Ovary (tissue), 3 donors: ENCODE results near the gene USP25.

ENCODE experiments used
- POLR2A ChIP-seq: fragments of 450-650 bp; IDR thresholded peaks from one replicate; pipeline ENCODE4 v1.6.1; 2017; ENCODE audit warnings: antibody characterized with exemption, mild to moderate bottlenecking, moderate library complexity
- TF ChIP-seq, protein P1 (sequence below), 3 donors: fragments of 450-650 bp in 2 of 3; fragments of 200-600 bp in 1 of 3; IDR thresholded peaks; one replicate each; pipeline versions ENCODE4 v1.5.1 to v1.8.0; 2016 to 2022; ENCODE audit warnings: antibody characterized with exemption in 3 of 3, mild to moderate bottlenecking in 1 of 3
- donor health status: DM: no; HTN: no; CAD: no.

DNA sequence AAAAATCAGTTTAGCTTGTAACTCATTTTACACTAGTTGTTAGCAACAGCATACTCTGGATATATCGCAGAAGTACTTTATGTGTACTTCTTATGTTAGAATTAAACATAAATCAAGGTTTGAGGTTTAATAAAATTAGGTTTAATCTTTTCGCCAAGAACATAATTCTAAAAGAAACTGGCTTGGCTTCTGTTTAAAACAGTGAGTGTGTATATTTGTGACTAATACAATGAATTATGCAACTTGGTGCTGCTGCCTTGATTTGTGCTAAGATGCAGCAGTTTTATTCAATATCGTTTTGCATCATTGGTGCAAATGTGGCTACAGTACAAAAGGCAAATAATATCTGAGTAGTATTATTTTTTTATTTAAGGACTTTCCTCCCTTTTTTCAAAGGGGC lies 44.8 kb downstream of the USP25 start:
- TF ChIP-seq, protein P1, sequence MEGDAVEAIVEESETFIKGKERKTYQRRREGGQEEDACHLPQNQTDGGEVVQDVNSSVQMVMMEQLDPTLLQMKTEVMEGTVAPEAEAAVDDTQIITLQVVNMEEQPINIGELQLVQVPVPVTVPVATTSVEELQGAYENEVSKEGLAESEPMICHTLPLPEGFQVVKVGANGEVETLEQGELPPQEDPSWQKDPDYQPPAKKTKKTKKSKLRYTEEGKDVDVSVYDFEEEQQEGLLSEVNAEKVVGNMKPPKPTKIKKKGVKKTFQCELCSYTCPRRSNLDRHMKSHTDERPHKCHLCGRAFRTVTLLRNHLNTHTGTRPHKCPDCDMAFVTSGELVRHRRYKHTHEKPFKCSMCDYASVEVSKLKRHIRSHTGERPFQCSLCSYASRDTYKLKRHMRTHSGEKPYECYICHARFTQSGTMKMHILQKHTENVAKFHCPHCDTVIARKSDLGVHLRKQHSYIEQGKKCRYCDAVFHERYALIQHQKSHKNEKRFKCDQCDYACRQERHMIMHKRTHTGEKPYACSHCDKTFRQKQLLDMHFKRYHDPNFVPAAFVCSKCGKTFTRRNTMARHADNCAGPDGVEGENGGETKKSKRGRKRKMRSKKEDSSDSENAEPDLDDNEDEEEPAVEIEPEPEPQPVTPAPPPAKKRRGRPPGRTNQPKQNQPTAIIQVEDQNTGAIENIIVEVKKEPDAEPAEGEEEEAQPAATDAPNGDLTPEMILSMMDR (IDR thresholded peaks at IDR 0.05) = no peak
- no peak for TF ChIP-seq POLR2A
